ENCODE measurements around the gene PCK1. TPM values are rescaled to one million over a fixed set of nuclear protein-coding genes. Genes with fewer than 3 reads are reported as not detected.

The PCK1 gene
- total and polyA plus RNA-seq, 2 of the 8 experiments (the other 6 are each of a cell fraction or from before 2014, with no cell fraction given) = not detected

GRCh38 chr20:57583289-57584257 lies 22.7 kb downstream of the PCK1 start:
- no peak for FAIRE-seq
- no peaks in the 10 kb centered on the region for H4K20me1 ChIP-seq (replicated peaks in 1 of 2; ENCODE audit: control insufficient read depth in 1 of 2, insufficient read depth in 2 of 2, low read length in 2 of 2)
- no peaks in the 10 kb centered on the region for H3K79me1 ChIP-seq (ENCODE audit: low read depth, low read length)
- no peaks in the 10 kb centered on the region for H3K79me2 ChIP-seq (ENCODE audit: control insufficient read depth in 1 of 2, insufficient read depth in 2 of 2, low read length in 2 of 2)
- no peak overlapping the region for H3K9ac ChIP-seq (replicated peaks in 1 of 4; ENCODE audit: extremely low read depth in 1 of 4, low read depth in 3 of 4, low read length in 3 of 4)
- no peak overlapping the region for H4K5ac ChIP-seq (ENCODE audit: insufficient read length, low read depth, low read length)
- no peak overlapping the region for H4K91ac ChIP-seq (replicated peaks; ENCODE audit: insufficient read length, low read length)
- H3K27me3 ChIP-seq (replicated peaks in 1 of 4; ENCODE audit: control insufficient read depth in 3 of 4, extremely low read depth in 1 of 4, insufficient read depth in 3 of 4, low read length in 3 of 4) = peaks cover 0 to 2% (median 0%) of the 10 kb centered on the region in 4 experiments; a peak in 2 of 7 replicates
- no peak overlapping the region for H3K4me3 ChIP-seq (ENCODE audit: extremely low read depth in 1 of 4, insufficient read depth in 2 of 4, low read depth in 3 of 4, low read length in 4 of 4)
- no peak overlapping the region for H2BK120ac ChIP-seq (replicated peaks; ENCODE audit: low read depth, low read length)
- no peak for DNase-seq (ENCODE audit: low read depth in 1 of 2, low spot score in 2 of 2)
- H2AK5ac ChIP-seq (ENCODE audit: low read depth, low read length) = no peak overlapping the region
- ChIA-PET CTCF (ENCODE audit: partially characterized antibody) (interaction anchor here (0.5 to 5.6 kb wide), 27 partner anchors 8 to 628 kb away, joined by 3 to 67 read pairs (median 5); partner anchors contain the start of gene PCK1), POLR2A (ENCODE audit: partially characterized antibody) (no interaction called here)
- peak overlapping the region; percentile 40 for H2BK15ac ChIP-seq (ENCODE audit: low read length)
- peaks cover 0 to 2% (median 0%) of the 10 kb centered on the region in 4 experiments; a peak in 1 of 7 replicates for H3K4me1 ChIP-seq (replicated peaks in 1 of 4; ENCODE audit: control insufficient read depth in 3 of 4, insufficient read depth in 4 of 4, low read length in 3 of 4)
- no peak overlapping the region for H2BK20ac ChIP-seq (ENCODE audit: low read length)
- H2BK5ac ChIP-seq (ENCODE audit: low read depth, low read length) = no peak overlapping the region
- 0 out of 2 replicates have a peak overlapping the region, but pooled peaks have one; percentile 39 for H2BK12ac ChIP-seq (ENCODE audit: low read depth, low read length)
- H3K4ac ChIP-seq (replicated peaks; ENCODE audit: insufficient read length, low read depth, low read length) = no peak overlapping the region
- no peaks in the 10 kb centered on the region; the same call in 1 of the 2 replicates for H3K23me2 ChIP-seq (ENCODE audit: low read depth, low read length)
- 89% methylated on average over 16 of the region's 18 CpGs; no CpG with 5 or more reads in 1 of the 2 experiments for WGBS, 2 experiments (ENCODE audit: extremely low coverage in 1 of 2, insufficient coverage in 1 of 2, insufficient read length in 1 of 2, insufficient replicate concordance in 2 of 2, low coverage in 1 of 2, low lambda C conversion rate in 2 of 2, missing lambda C conversion rate in 1 of 2)
- H3K18ac ChIP-seq (ENCODE audit: extremely low read depth, low read length) = no peak overlapping the region
- H3K56ac ChIP-seq (replicated peaks; ENCODE audit: insufficient read length, low read depth, low read length) = no peak overlapping the region
- peak overlapping the region; percentile 83; the same call in 1 of the 2 replicates for H2AFZ ChIP-seq (ENCODE audit: low read length)
- no peak overlapping the region for H3K23ac ChIP-seq (ENCODE audit: insufficient read length)
- H3K27ac ChIP-seq (ENCODE audit: low read depth, low read length) = no peak overlapping the region
- H3K4me2 ChIP-seq (ENCODE audit: insufficient read depth in 1 of 2, low read depth in 2 of 2, low read length in 2 of 2) = no peak overlapping the region
- no peak for TF ChIP-seq SUZ12 (IDR thresholded peaks at IDR 0.05; ENCODE audit: low read length)
- TF ChIP-seq ATF3 (IDR thresholded peaks at IDR 0.05; ENCODE audit: insufficient read depth, low read depth, low read length) = no peak
- no peak for TF ChIP-seq SP4 (IDR thresholded peaks at IDR 0.05; ENCODE audit: low read length)
- TF ChIP-seq TAF1 (IDR thresholded peaks at IDR 0.05; ENCODE audit: low read depth, low read length) = no peak
- TF ChIP-seq GTF2F1 (IDR thresholded peaks at IDR 0.05; ENCODE audit: borderline replicate concordance, low read depth, low read length) = no peak
- TF ChIP-seq KDM1A (IDR thresholded peaks at IDR 0.05; ENCODE audit: borderline replicate concordance, low read length) = 0 out of 2 replicates have a peak, but pooled peaks have one; percentile 28
- H3K14ac ChIP-seq (ENCODE audit: insufficient read length) = no peak overlapping the region
- H4K8ac ChIP-seq (ENCODE audit: extremely low read depth, insufficient read depth, low read length) = no peak overlapping the region
- H3K36me3 ChIP-seq (ENCODE audit: control insufficient read depth in 2 of 4, insufficient read depth in 4 of 4, low read length in 3 of 4) = no peaks in the 10 kb centered on the region
- H3K9me3 ChIP-seq (ENCODE audit: insufficient read depth in 2 of 2, low read depth in 1 of 2, low read length in 1 of 2) = no peaks in the 10 kb centered on the region

All from H1 (cell line).